GM18951 (cell line): ENCODE data around the gene STRBP.

Experiments used
- POLR2A ChIP-seq: IDR thresholded peaks from 4 replicates; pipeline ENCODE4 v1.6.1; 2011; ENCODE audit warnings: mild to moderate bottlenecking; ENCODE audit not compliant: insufficient read length, insufficient read depth; ENCODE audit errors: extremely low read depth
- in situ Hi-C: fragments of 300-500 bp; cut with MboI; formaldehyde crosslinking; loops from one replicate; pipeline ENCODE4 v1.12.0; 2022; ENCODE audit warnings: low sequenced_read_pairs, mixed read lengths, inconsistent platforms; ENCODE audit not compliant: unreplicated experiment

Gene STRBP

GRCh38 chr9:123150708-123151503, 117.5 kb downstream of the STRBP start:
- no peak for TF ChIP-seq POLR2A
- in situ Hi-C loops, result no loop called here

- TF ChIP-seq POLR2A, result no peak
- in situ Hi-C loops, result no loop called here
Observed at GRCh38 chr9:123149067-123149466, 119.3 kb downstream of the STRBP start.

GRCh38 chr9:123138163-123138562, 130.2 kb downstream of the STRBP start:
- in situ Hi-C loops, result no loop called here

GRCh38 chr9:123135430-123135829, 133.0 kb downstream of the STRBP start:
- no peak for TF ChIP-seq POLR2A
- in situ Hi-C loops, result no loop called here

More at GRCh38 chr9:123138163-123138562, 130.2 kb downstream of the STRBP start:
- TF ChIP-seq POLR2A, result no peak

GRCh38 chr9:123132696-123133095, 135.7 kb downstream of the STRBP start:
- no peak for TF ChIP-seq POLR2A
- in situ Hi-C loops, result no loop called here

- in situ Hi-C loops, result no loop called here
Observed at GRCh38 chr9:123131993-123132392, 136.4 kb downstream of the STRBP start.

GRCh38 chr9:123131258-123131657, 137.1 kb downstream of the STRBP start:
- in situ Hi-C loops, result no loop called here
- no peak for TF ChIP-seq POLR2A

More at GRCh38 chr9:123131993-123132392, 136.4 kb downstream of the STRBP start:
- no peak for TF ChIP-seq POLR2A

- in situ Hi-C loops, result no loop called here
- no peak for TF ChIP-seq POLR2A
Observed at GRCh38 chr9:123129423-123129822, 139.0 kb downstream of the STRBP start.

GRCh38 chr9:123128591-123128990, 139.8 kb downstream of the STRBP start:
- in situ Hi-C loops, result no loop called here
- TF ChIP-seq POLR2A, result no peak

- no peak for TF ChIP-seq POLR2A
- in situ Hi-C loops, result no loop called here
Observed at GRCh38 chr9:123127512-123128075, 140.8 kb downstream of the STRBP start.

- no peak for TF ChIP-seq POLR2A
- in situ Hi-C loops, result no loop called here
Observed at GRCh38 chr9:123121457-123121856, 146.9 kb downstream of the STRBP start.

- no peak for TF ChIP-seq POLR2A
Observed at GRCh38 chr9:123120953-123121352, 147.4 kb downstream of the STRBP start.

GRCh38 chr9:123120131-123120530, 148.3 kb downstream of the STRBP start:
- no peak for TF ChIP-seq POLR2A
- in situ Hi-C loops, result no loop called here

More at GRCh38 chr9:123120953-123121352, 147.4 kb downstream of the STRBP start:
- in situ Hi-C loops, result no loop called here

GRCh38 chr9:123119566-123119965, 148.8 kb downstream of the STRBP start:
- TF ChIP-seq POLR2A, result no peak
- in situ Hi-C loops, result no loop called here
